ENCODE results near the gene OVOL1. TPM values are rescaled to one million over a fixed set of nuclear protein-coding genes. Genes with fewer than 3 reads are reported as not detected.

The OVOL1 gene
- total RNA-seq, 2 experiments from 2014 or later = 0.20 to 0.52 TPM

DNA sequence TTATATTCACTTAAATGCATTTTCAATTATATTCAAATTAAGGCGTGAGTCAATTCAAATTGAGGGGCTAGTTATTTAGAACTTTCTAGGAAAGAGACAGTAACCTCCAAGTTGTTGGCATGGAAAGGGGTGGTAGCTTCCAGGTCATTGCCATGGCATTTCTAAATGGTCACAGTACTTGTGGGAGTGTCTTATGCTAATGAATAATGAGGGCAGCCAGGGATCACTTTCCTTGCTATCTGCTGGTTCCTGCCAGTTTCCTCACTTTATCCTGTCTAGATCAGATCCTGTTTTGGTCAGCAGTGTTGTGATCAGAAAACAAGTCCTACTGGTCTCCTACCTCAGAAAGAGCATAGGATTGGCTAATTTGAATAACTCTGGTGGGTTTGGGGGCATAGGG, 44.5 kb upstream of the OVOL1 start:
- POLR2A ChIA-PET = no interaction called here
- CTCF ChIA-PET = no interaction called here
- Histone ChIP-seq H3K9me3 (ENCODE audit: control insufficient read depth in 1 of 2, insufficient read depth in 1 of 2, low read length in 2 of 2) (no peaks in the 10 kb centered on the region), H3K36me3 (ENCODE audit: insufficient read depth, low read length) (no peaks in the 10 kb centered on the region), H3K4me3 (ENCODE audit: low read length) (no peak overlapping the region), H3K27me3 (ENCODE audit: control insufficient read depth in 1 of 2, insufficient read depth in 2 of 2, low read length in 2 of 2) (peaks cover 3 to 12% of the 10 kb centered on the region in 2 experiments), H3K4me1 (ENCODE audit: insufficient read depth, low read length) (no peaks in the 10 kb centered on the region), H3K27ac (ENCODE audit: low read depth in 1 of 2, low read length in 2 of 2) (no peak overlapping the region)
- intact Hi-C loops (cut with DNase I, micrococcal nuclease) = no loop called here
- TF ChIP-seq, protein P1, sequence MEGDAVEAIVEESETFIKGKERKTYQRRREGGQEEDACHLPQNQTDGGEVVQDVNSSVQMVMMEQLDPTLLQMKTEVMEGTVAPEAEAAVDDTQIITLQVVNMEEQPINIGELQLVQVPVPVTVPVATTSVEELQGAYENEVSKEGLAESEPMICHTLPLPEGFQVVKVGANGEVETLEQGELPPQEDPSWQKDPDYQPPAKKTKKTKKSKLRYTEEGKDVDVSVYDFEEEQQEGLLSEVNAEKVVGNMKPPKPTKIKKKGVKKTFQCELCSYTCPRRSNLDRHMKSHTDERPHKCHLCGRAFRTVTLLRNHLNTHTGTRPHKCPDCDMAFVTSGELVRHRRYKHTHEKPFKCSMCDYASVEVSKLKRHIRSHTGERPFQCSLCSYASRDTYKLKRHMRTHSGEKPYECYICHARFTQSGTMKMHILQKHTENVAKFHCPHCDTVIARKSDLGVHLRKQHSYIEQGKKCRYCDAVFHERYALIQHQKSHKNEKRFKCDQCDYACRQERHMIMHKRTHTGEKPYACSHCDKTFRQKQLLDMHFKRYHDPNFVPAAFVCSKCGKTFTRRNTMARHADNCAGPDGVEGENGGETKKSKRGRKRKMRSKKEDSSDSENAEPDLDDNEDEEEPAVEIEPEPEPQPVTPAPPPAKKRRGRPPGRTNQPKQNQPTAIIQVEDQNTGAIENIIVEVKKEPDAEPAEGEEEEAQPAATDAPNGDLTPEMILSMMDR (IDR thresholded peaks at IDR 0.05) = no peak
- peaks cover 36% of the 10 kb centered on the region for H3K27me3 Mint-ChIP-seq
- no peak overlapping the region for H3K4me3 Mint-ChIP-seq
- H3K4me1 Mint-ChIP-seq (ENCODE audit: low read depth) = no peaks in the 10 kb centered on the region
- ATAC-seq (ENCODE audit: poor library complexity) (no peak), DNase-seq (no peak)
- no peaks in the 10 kb centered on the region for H3K36me3 Mint-ChIP-seq (ENCODE audit: low read depth)
- H3K9me3 Mint-ChIP-seq = no peaks in the 10 kb centered on the region
- H3K27ac Mint-ChIP-seq = no peak overlapping the region

DNA sequence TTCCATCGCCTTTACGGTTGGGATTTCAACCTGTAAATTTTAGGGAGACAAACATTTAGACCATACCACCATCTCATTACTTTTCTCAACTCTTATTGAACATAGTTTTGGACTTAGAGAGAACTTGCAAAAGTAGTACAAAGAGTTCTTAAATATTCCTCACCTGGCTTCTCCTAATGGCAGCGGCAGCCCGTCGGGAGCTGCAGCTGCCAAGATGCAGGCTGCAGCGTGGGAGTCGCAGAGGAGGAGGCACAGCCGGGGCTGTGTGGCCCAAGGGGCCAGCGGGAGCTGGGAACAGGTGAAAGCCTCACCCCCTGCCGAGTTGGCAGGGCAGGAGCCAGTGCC, 43.2 kb upstream of the OVOL1 start:
- H3K9me3 Mint-ChIP-seq = no peaks in the 10 kb centered on the region
- no peak overlapping the region for H3K4me3 ChIP-seq (ENCODE audit: low read length)
- no peaks in the 10 kb centered on the region for H3K4me1 Mint-ChIP-seq (ENCODE audit: low read depth)
- no peak overlapping the region for H3K4me3 Mint-ChIP-seq
- H3K4me1 ChIP-seq (ENCODE audit: insufficient read depth, low read length) = no peaks in the 10 kb centered on the region
- TF ChIP-seq, protein P1 (IDR thresholded peaks at IDR 0.05) = no peak
- no peaks in the 10 kb centered on the region for H3K36me3 Mint-ChIP-seq (ENCODE audit: low read depth)
- ChIA-PET POLR2A (no interaction called here), CTCF (no interaction called here)
- DNase-seq (no peak), ATAC-seq (ENCODE audit: poor library complexity) (no peak)
- H3K9me3 ChIP-seq (ENCODE audit: control insufficient read depth in 1 of 2, insufficient read depth in 1 of 2, low read length in 2 of 2) = no peaks in the 10 kb centered on the region
- no peaks in the 10 kb centered on the region for H3K36me3 ChIP-seq (ENCODE audit: insufficient read depth, low read length)
- no peak overlapping the region for H3K27ac ChIP-seq (ENCODE audit: low read depth in 1 of 2, low read length in 2 of 2)
- intact Hi-C loops (cut with DNase I, micrococcal nuclease) = no loop called here
- H3K27me3 ChIP-seq (ENCODE audit: control insufficient read depth in 1 of 2, insufficient read depth in 2 of 2, low read length in 2 of 2) = peaks cover 0 to 8% of the 10 kb centered on the region in 2 experiments
- no peak overlapping the region for H3K27ac Mint-ChIP-seq
- H3K27me3 Mint-ChIP-seq = peaks cover 29% of the 10 kb centered on the region

DNA sequence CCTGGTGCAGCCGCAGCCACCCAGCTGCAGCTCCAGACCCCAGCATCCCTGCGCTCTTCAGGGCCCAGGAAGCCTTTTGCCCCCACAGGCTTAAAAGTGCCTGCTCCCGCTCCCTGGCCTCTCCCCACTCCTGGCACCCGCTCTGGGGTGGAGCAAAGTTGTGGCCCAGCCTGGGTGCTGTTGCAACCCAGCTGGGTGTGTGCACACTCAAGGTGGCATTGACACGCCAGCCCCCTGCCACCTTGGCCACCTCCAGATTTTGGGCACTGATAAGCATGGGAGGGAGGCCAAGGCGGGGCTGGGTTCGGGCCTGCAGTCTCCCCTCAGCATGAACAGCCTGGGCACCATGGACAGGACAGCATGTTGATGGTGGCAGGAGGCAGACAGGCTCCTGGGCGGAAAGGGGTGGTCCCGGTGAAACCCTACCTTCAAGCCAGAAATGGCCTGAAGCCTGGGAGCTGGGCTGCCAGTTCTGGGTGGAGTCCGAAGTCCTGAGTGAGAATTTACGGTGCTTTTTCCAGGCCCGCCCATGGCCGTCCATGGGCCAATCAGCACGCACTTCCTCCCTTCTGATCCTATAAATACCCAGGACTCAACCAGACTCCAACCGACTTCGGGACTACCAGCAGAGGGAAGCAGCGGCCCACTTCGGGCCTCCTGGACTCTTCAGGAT, 42.7 kb upstream of the OVOL1 start:
- H3K36me3 Mint-ChIP-seq (ENCODE audit: low read depth) = no peaks in the 10 kb centered on the region
- intact Hi-C loops (cut with DNase I, micrococcal nuclease) = no loop called here
- H3K4me1 Mint-ChIP-seq (ENCODE audit: low read depth) = no peaks in the 10 kb centered on the region
- ChIA-PET POLR2A (no interaction called here), CTCF (interaction anchor here (0.9 kb wide), 1 partner anchor 32 kb away, joined by 3 read pairs; the partner anchor contains the start of gene KAT5)
- H3K9me3 ChIP-seq (ENCODE audit: control insufficient read depth in 1 of 2, insufficient read depth in 1 of 2, low read length in 2 of 2) = no peaks in the 10 kb centered on the region
- TF ChIP-seq, protein P1 (IDR thresholded peaks at IDR 0.05) = no peak
- DNase-seq (peak in 4 of 14 experiments; percentile 5 to 39 (median 8)), ATAC-seq (ENCODE audit: poor library complexity) (no peak)
- H3K4me3 Mint-ChIP-seq = no peak overlapping the region
- no peak overlapping the region for H3K27ac ChIP-seq (ENCODE audit: low read depth in 1 of 2, low read length in 2 of 2)
- H3K4me1 ChIP-seq (ENCODE audit: insufficient read depth, low read length) = no peaks in the 10 kb centered on the region
- H3K36me3 ChIP-seq (ENCODE audit: insufficient read depth, low read length) = no peaks in the 10 kb centered on the region
- no peak overlapping the region for H3K27ac Mint-ChIP-seq
- no peak overlapping the region for H3K4me3 ChIP-seq (ENCODE audit: low read length)
- no peaks in the 10 kb centered on the region for H3K9me3 Mint-ChIP-seq
- H3K27me3 ChIP-seq (ENCODE audit: control insufficient read depth in 1 of 2, insufficient read depth in 2 of 2, low read length in 2 of 2) = peaks cover 0 to 4% of the 10 kb centered on the region in 2 experiments
- peaks cover 29% of the 10 kb centered on the region for H3K27me3 Mint-ChIP-seq

Data from CD4-positive, alpha-beta T cell (primary cell).